Lung (tissue), 12 donors: Measurements from ENCODE around the gene RANGAP1. TPM values are rescaled to one million over a fixed set of nuclear protein-coding genes. Genes with fewer than 3 reads are reported as not detected.

Experiments
- ATAC-seq: fragments of 200-7000 bp; cut with Tn5 transposase; one replicate; pipeline ENCODE4 v1.9.1; 2020; ENCODE audit warnings: moderate number of reproducible peaks; ENCODE audit not compliant: insufficient read depth, low FRiP score
- DNase-seq, 3 donors: peaks; one replicate each; pipeline ENCODE4 v3.0.0-alpha.2; 2013 to 2017
- H3K27ac ChIP-seq, 2 donors: one replicate each; pipeline ENCODE4 v1.5.1; 2013; ENCODE audit warnings: mild to moderate bottlenecking in 2 of 2, moderate library complexity in 2 of 2, control low read depth in 1 of 2, inconsistent platforms in 1 of 2, low read depth in 1 of 2, low read length in 1 of 2
- H3K27me3 ChIP-seq, 3 donors: one replicate each; pipeline ENCODE4 v1.5.1; 2013; ENCODE audit warnings: low read length in 2 of 3; ENCODE audit not compliant: control insufficient read depth in 3 of 3, insufficient read depth in 3 of 3
- H3K36me3 ChIP-seq, 4 donors: one replicate each; pipeline ENCODE4 v1.5.1; 2013; ENCODE audit warnings: low read length in 4 of 4, mild to moderate bottlenecking in 1 of 4, moderate library complexity in 1 of 4; ENCODE audit not compliant: control insufficient read depth in 4 of 4, insufficient read depth in 4 of 4
- H3K4me1 ChIP-seq, 5 donors: one replicate each; pipeline ENCODE4 v1.5.1; 2013; ENCODE audit warnings: low read length in 5 of 5, mild to moderate bottlenecking in 2 of 5, moderate library complexity in 1 of 5; ENCODE audit not compliant: control insufficient read depth in 5 of 5, insufficient read depth in 5 of 5
- H3K4me3 ChIP-seq: one replicate; pipeline ENCODE4 v1.5.1; 2013; ENCODE audit warnings: mild to moderate bottlenecking, control low read depth, moderate library complexity
- H3K9ac ChIP-seq, 2 donors: one replicate each; pipeline ENCODE4 v1.5.1; 2013; ENCODE audit warnings: low read length in 2 of 2, control low read depth in 1 of 2; ENCODE audit not compliant: insufficient read depth in 1 of 2
- H3K9me3 ChIP-seq, 4 donors: one replicate each; pipeline ENCODE4 v1.5.1; 2013; ENCODE audit warnings: low read length in 3 of 4, mild to moderate bottlenecking in 1 of 4, moderate library complexity in 1 of 4; ENCODE audit not compliant: control insufficient read depth in 4 of 4, insufficient read depth in 3 of 4
- CTCF ChIP-seq: IDR thresholded peaks from 2 replicates; pipeline ENCODE4 v1.5.1; 2012; ENCODE audit warnings: mild to moderate bottlenecking; ENCODE audit errors: control extremely low read depth, extremely low read depth
- WGBS, 2 donors: extraction: QIAGEN DNeasy Blood & Tissue Kit; methylation state at CpG; one replicate each; pipeline ENCODE4 v1.1.7; 2013; 5-methylcytosine and 5-hydroxymethylcytosine counted together
- polyA plus RNA-seq, 2 donors: library from polyadenylated mRNA; stranded (reverse); fragments of 200-250 nt; gene quantifications; one replicate each; pipeline ENCODE4 v1.2.1, GENCODE V29; 2013
- total RNA-seq, 2 donors: library from RNA; depleted of rRNA in 1 of 2; stranded (reverse); fragments of >200 nt in 1 of 2; gene quantifications; one replicate each; pipeline ENCODE4 v1.2.1, GENCODE V29; 2014 to 2021
- donor health status: control.
- donor health status: control.
- donor health status: Bipolar disorder and iron deficiency.
- donor health status: healthy.
- donor health status: DM: yes; HTN: yes; CAD: no.

Gene RANGAP1
- total and polyA plus RNA-seq, 4 donors, result 21.7 to 49.3 (median 41.2) TPM

- Histone ChIP-seq H3K27me3 (no peaks in the 10 kb centered on the region), H3K27ac (no peak overlapping the region), H3K4me1 (no peaks in the 10 kb centered on the region), H3K9me3 (no peaks in the 10 kb centered on the region), H3K36me3 (peaks cover 24 to 79% (median 37%) of the 10 kb centered on the region in 4 donors), H3K4me3 (no peak overlapping the region), H3K9ac (no peak overlapping the region)
- no peak for ATAC-seq
- no peak for TF ChIP-seq CTCF
- DNase-seq, result no peak
- 93 to 96% methylated on average over 8 of the region's 8 CpGs for whole genome bisulfite sequencing, 2 donors
Measured at GRCh38 chr22:41252365-41252764, 33.6 kb downstream of the RANGAP1 start.

GRCh38 chr22:41250127-41250526 is 35.9 kb downstream of the RANGAP1 start:
- Histone ChIP-seq H3K27me3 (no peaks in the 10 kb centered on the region), H3K9ac (no peak overlapping the region), H3K36me3 (peaks cover 22 to 77% (median 29%) of the 10 kb centered on the region in 4 donors), H3K4me3 (no peak overlapping the region), H3K4me1 (no peaks in the 10 kb centered on the region), H3K27ac (no peak overlapping the region), H3K9me3 (no peaks in the 10 kb centered on the region)
- WGBS, 2 donors, result 96 to 97% methylated on average over 12 of the region's 12 CpGs
- ATAC-seq, result no peak
- no peak for DNase-seq
- no peak for TF ChIP-seq CTCF

- H3K27ac ChIP-seq, result no peak overlapping the region
- no peak overlapping the region for H3K4me3 ChIP-seq
- ATAC-seq, result no peak
- peaks cover 21 to 76% (median 29%) of the 10 kb centered on the region in 4 donors for H3K36me3 ChIP-seq
- H3K9ac ChIP-seq, result no peak overlapping the region
- H3K9me3 ChIP-seq, result no peaks in the 10 kb centered on the region
- no peaks in the 10 kb centered on the region for H3K27me3 ChIP-seq
- no peaks in the 10 kb centered on the region for H3K4me1 ChIP-seq
- DNase-seq, result no peak
- WGBS, 2 donors, result 95 to 97% methylated on average over 14 of the region's 14 CpGs
- TF ChIP-seq CTCF, result no peak
Measured at GRCh38 chr22:41249442-41249841, 36.5 kb downstream of the RANGAP1 start.

- TF ChIP-seq CTCF, result no peak
- Histone ChIP-seq H3K9me3 (no peaks in the 10 kb centered on the region), H3K27me3 (no peaks in the 10 kb centered on the region), H3K27ac (no peak overlapping the region), H3K4me1 (no peaks in the 10 kb centered on the region), H3K36me3 (peaks cover 16 to 72% (median 25%) of the 10 kb centered on the region in 4 donors), H3K9ac (no peak overlapping the region), H3K4me3 (no peak overlapping the region)
- DNase-seq (no peak), ATAC-seq (no peak)
- 95% methylated on average over 10 of the region's 10 CpGs for WGBS, 2 donors
Measured at GRCh38 chr22:41248758-41249157, 37.2 kb downstream of the RANGAP1 start.
